ENCODE data around the gene RBM12. TPM values are rescaled to one million over a fixed set of nuclear protein-coding genes. Genes with fewer than 3 reads are reported as not detected.

RBM12 gene
- total RNA-seq, 3 donors from 2014 or later: 68.3 to 72.5 (median 70.6) TPM

GRCh38 chr20:35636095-35636494 is 28.6 kb downstream of the RBM12 start:
- intact Hi-C loops (cut with DNase I, micrococcal nuclease): no loop called here
- peaks cover 2% of the 10 kb centered on the region for H3K4me1 ChIP-seq (ENCODE audit: low read depth)
- no peak for ATAC-seq

GRCh38 chr20:35635652-35636051 is 29.0 kb downstream of the RBM12 start:
- DNase-seq (no peak), ATAC-seq (no peak)
- H3K36me3 ChIP-seq (ENCODE audit: low read depth): no peaks in the 10 kb centered on the region
- TF ChIP-seq CTCF (IDR thresholded peaks at IDR 0.05): no peak
- H3K9me3 ChIP-seq: no peaks in the 10 kb centered on the region
- intact Hi-C loops (cut with DNase I, micrococcal nuclease): no loop called here
- no peak overlapping the region for H3K4me3 ChIP-seq
- H3K4me1 ChIP-seq (ENCODE audit: low read depth): peaks cover 2% of the 10 kb centered on the region

More at GRCh38 chr20:35636095-35636494, 28.6 kb downstream of the RBM12 start:
- TF ChIP-seq CTCF (IDR thresholded peaks at IDR 0.05): no peak
- Histone ChIP-seq H3K36me3 (ENCODE audit: low read depth) (no peaks in the 10 kb centered on the region), H3K4me3 (no peak overlapping the region), H3K9me3 (no peaks in the 10 kb centered on the region)
- no peak for DNase-seq

- no peaks in the 10 kb centered on the region for H3K4me1 ChIP-seq (ENCODE audit: low read depth)
- intact Hi-C loops (cut with DNase I, micrococcal nuclease): no loop called here
- no peaks in the 10 kb centered on the region for H3K9me3 ChIP-seq
- TF ChIP-seq CTCF (IDR thresholded peaks at IDR 0.05): no peak
- H3K4me3 ChIP-seq: no peak overlapping the region
- DNase-seq (no peak), ATAC-seq (no peak)
- no peaks in the 10 kb centered on the region for H3K36me3 ChIP-seq (ENCODE audit: low read depth)
Measured at GRCh38 chr20:35632539-35633115, 32.1 kb downstream of the RBM12 start.

- H3K36me3 ChIP-seq (ENCODE audit: low read depth): no peaks in the 10 kb centered on the region
- intact Hi-C loops (cut with DNase I, micrococcal nuclease): no loop called here
- no peak for TF ChIP-seq CTCF (IDR thresholded peaks at IDR 0.05)
- ATAC-seq: no peak
- H3K4me3 ChIP-seq: no peak overlapping the region
- H3K9me3 ChIP-seq: no peaks in the 10 kb centered on the region
- no peaks in the 10 kb centered on the region for H3K4me1 ChIP-seq (ENCODE audit: low read depth)
- DNase-seq: no peak
Measured at GRCh38 chr20:35630636-35631035, 34.1 kb downstream of the RBM12 start.

- no peaks in the 10 kb centered on the region for H3K36me3 ChIP-seq (ENCODE audit: low read depth)
- H3K4me3 ChIP-seq: no peak overlapping the region
- ATAC-seq (no peak), DNase-seq (no peak)
- intact Hi-C loops (cut with DNase I, micrococcal nuclease): no loop called here
- H3K4me1 ChIP-seq (ENCODE audit: low read depth): no peaks in the 10 kb centered on the region
- no peaks in the 10 kb centered on the region for H3K9me3 ChIP-seq
- no peak for TF ChIP-seq CTCF (IDR thresholded peaks at IDR 0.05)
Measured at GRCh38 chr20:35629427-35630145, 35.1 kb downstream of the RBM12 start.

Data from mucosa of descending colon (tissue), 3 donors.